ENCODE results near the gene ZNF740.

Gene ZNF740

DNA sequence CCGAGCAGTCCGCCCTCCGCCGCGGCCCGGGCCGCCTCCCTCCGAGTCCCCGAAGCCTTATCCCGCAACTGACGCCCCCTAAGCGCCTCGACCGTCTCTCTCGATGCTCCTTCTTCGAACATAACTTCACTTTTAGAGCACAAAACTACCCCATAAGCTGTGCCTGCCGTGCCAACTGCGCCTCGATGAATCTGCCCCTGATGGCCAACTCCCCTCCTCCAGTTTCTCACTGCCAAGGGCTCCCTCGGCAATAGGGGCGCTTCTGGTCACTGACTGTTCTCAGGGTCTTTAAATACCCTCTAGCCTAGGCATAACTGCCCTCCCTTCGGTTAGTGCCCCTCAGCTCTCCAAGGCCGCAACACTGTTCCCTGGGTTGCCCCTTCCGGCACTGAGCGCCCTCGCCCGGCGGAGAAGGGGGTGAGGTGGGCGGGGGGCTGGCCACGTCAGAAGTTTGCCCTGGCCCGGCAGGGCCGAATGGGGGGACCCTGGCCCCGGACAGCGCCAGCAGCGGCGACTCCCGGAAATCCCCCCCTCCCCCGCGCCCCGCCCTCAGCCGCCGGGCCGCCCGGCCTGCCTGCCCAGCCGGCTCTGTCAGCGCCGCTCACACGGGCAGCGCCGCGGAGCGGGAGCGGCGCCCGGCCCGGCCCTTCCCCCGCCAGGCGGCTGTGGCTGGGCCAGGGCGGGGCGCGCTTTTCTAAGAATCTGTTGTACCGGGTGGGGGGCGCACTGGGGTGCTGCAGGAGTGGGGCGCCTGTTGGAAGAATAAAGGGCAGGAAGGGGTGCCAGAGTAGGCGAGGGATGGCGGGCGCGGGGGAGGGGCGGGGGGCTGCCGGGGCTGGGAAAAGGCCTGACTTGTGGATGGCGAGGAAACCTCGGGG, 40.9 kb downstream of the ZNF740 start:
- peak overlapping the region; percentile 91 for H3K27ac ChIP-seq
- TF ChIP-seq, protein P1, sequence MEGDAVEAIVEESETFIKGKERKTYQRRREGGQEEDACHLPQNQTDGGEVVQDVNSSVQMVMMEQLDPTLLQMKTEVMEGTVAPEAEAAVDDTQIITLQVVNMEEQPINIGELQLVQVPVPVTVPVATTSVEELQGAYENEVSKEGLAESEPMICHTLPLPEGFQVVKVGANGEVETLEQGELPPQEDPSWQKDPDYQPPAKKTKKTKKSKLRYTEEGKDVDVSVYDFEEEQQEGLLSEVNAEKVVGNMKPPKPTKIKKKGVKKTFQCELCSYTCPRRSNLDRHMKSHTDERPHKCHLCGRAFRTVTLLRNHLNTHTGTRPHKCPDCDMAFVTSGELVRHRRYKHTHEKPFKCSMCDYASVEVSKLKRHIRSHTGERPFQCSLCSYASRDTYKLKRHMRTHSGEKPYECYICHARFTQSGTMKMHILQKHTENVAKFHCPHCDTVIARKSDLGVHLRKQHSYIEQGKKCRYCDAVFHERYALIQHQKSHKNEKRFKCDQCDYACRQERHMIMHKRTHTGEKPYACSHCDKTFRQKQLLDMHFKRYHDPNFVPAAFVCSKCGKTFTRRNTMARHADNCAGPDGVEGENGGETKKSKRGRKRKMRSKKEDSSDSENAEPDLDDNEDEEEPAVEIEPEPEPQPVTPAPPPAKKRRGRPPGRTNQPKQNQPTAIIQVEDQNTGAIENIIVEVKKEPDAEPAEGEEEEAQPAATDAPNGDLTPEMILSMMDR (conservative IDR thresholded peaks at IDR 0.05), result peak; percentile 49
- TF ChIP-seq ZFX (IDR thresholded peaks at IDR 0.05), result peak; percentile 15; the same call in 1 of the 2 replicates

DNA sequence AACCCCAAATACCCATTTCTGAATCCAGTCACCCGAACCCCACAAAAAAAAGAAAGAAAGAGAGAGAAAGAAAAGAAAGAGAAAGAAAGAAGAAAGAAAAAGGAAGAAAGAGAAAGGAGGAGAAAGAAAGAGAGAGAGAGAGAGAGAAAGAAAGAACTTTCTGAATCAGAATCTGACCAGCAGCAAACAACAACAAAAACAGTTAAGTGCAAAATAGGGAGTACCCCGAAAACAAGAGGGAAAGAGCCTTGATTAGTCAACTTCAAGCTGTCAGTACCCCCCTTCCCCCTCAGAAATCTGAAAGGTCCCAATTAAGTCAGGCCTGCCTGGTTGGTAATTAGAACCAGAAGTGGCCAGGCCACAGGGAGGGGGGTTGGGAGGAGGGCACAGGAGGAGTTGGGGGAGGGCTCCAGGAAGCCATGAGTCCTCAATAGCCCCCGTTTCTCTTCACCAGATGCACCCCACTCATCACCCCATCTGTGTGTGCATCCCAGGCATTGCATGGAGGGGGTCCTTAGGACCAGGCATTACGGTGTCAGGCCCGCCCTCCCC, 41.7 kb downstream of the ZNF740 start:
- H3K27ac ChIP-seq, result peak overlapping the region; percentile 91
- TF ChIP-seq, protein P1 (conservative IDR thresholded peaks at IDR 0.05), result no peak
- TF ChIP-seq ZFX (IDR thresholded peaks at IDR 0.05), result no peak

DNA sequence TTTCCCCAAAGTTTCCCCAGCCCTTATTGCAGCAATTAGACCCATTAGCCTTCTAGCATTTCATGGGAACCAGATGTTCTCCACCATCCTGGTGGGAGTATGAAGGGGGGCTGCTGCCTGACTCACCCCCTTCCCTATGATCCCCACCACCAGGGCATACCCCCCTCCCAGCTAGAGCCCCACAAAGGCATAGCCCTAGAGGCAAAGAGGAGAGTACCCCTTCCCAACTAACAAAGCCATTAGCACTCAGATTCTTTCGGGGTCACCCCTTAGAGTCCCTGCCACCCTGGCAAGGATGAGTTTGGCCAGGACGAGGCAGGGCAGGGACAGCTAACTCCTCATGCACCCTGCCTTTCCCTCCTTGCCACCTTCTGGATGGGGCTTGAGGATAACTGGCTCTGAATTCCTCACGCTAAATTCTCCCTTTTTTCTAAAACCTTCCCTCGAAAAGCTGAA, 42.3 kb downstream of the ZNF740 start:
- H3K27ac ChIP-seq, result peak overlapping the region; percentile 91; the same call in 1 of the 2 replicates
- TF ChIP-seq ZFX (IDR thresholded peaks at IDR 0.05), result no peak
- TF ChIP-seq, protein P1 (conservative IDR thresholded peaks at IDR 0.05), result no peak

DNA sequence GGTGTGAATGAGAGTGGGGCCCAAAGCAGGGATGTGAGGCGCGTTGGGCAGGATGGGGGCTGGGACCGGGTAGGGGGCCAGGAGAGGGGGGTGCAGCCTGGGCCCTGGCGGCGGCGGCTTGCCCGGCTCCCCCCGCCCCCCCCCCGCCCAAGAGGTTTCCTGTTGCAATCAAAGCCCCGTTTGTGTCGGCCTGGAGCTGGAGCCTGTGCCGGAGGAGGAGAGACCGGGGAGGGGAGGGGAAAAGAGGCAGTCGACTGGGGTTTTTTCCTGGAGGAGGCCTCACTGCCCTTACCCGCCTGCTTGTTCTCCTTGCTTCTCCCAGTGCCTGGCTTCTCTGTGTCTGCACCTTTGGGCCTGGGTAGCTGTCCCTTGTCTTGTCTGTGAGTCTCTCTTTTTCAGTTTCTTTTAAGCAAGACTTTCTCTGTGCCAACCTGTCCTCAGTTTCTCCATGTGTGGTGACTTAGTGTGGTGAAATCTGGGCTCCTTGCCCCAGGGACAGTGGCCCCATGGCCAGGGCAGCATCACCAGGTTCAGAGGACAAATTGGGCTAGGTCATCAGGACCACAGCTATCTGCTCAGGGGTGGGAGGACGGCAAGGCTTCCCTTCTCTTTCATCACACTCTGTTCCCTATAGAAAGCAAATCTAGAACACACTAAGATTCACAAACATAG, 43.0 kb downstream of the ZNF740 start:
- no peak overlapping the region for H3K27ac ChIP-seq
- no peak for TF ChIP-seq ZFX (IDR thresholded peaks at IDR 0.05)
- TF ChIP-seq, protein P1 (conservative IDR thresholded peaks at IDR 0.05), result no peak

DNA sequence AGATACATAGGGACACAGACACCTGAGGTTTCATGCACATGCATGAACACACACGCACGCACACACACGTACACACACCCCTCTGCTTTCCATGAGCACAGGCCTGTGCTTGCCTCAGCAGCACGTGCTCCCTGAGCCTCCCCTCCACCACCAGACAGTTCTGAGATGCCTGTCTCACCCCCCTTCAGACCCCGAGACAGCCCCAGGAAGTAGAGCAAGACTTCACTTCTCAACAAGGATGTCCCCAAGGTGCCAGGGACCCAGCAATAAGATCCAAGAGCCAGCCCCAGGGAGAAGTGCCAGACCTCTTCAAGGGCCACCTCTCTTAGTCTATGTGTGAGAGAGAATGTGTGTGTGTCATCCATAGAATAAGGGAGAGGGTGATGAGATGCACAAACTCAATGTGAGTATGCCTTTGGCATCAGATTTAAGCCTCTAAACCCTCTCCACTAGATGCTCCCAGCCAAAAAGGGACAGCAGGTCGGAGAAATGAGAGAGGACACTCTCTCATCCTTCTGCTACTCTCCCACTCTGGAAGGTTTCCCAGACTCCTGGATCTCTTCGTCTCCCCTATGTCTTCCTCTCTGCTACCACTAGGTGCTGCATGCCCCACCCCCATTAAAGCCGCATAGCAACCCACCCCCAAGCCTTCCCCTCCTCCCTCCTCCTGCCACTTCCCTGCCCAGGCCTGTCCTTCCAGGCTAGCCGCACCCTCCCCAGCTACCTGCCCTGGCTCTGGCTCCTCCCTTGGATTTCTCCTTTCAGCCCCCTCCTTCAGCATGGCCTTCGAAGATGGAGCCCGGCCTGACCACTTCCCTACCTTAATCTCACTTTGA, 43.8 kb downstream of the ZNF740 start:
- TF ChIP-seq, protein P1 (conservative IDR thresholded peaks at IDR 0.05), result no peak
- TF ChIP-seq ZFX (IDR thresholded peaks at IDR 0.05), result no peak
- H3K27ac ChIP-seq, result no peak overlapping the region

DNA sequence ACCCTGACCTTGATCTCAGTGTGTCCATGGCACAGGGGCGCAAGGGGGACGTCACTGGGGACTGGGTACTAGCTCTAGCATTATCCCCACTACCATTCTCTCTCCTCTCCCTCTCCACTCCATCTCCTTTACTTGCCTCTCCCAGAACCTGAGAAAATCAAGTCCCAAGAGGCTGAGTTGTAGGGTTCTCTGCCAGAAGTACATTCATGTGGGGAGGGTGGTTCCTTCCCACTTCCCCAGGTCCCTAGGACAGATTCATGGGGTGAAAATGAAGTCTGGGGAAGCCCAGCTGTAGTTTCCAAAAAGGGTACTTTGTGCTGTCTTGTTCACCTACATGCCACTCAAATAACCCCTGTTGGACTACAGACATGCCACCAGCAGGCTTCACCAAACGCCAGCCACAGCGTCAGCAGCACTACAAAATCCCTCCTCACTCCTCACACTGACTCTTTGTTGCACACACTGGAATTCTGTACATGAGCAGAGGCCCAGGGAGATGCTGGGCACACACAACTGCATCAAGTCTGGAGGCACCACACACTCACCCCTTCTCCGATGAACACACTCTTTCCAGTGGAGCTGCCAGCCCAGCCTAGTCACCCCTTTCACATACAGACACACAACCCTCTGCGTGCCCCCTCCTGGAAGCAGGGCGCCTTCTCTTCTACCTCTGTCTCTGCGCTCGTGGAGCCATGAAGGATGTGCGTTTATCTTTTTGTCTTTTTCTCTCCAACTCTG, 44.5 kb downstream of the ZNF740 start:
- no peak for TF ChIP-seq ZFX (IDR thresholded peaks at IDR 0.05)
- TF ChIP-seq, protein P1 (conservative IDR thresholded peaks at IDR 0.05), result no peak

More for the DNA sequence above, 44.5 kb downstream of the ZNF740 start:
- H3K27ac ChIP-seq, result no peak overlapping the region

Measured in C4-2B (cell line).